Right ventricle myocardium superior (tissue), 1 donor: ENCODE data around the gene LNPEP. TPM values are rescaled to one million over a fixed set of nuclear protein-coding genes. Genes with fewer than 3 reads are reported as not detected.

Source experiments
- ATAC-seq: fragments of 200-7000 bp; cut with Tn5 transposase; one replicate; pipeline ENCODE4 v1.9.1; 2020; ENCODE audit warnings: mild to moderate bottlenecking; ENCODE audit not compliant: poor library complexity
- DNase-seq: peaks from one replicate; pipeline ENCODE4 v3.0.0-alpha.2; 2020
- intact Hi-C: fragments of 100-400 bp; cut with DNase I; formaldehyde crosslinking; loops from one replicate; pipeline ENCODE4 v1.11.2; 2022
- long read RNA-seq: library from polyadenylated mRNA; unstranded; transcript quantifications from one replicate; pipeline ENCODE4 v2.0.0, GENCODE V29; 2021
- total RNA-seq: library from RNA; stranded (reverse); fragmentation: NEBNext Ultra II Directional; extraction: Animal tissue kit (Norgen Biotek cat#: 25700); gene quantifications from one replicate; pipeline ENCODE4 v1.2.1, GENCODE V29; 2021
- donor health status: DM: no; HTN: yes; CAD: no; lungs with severe emphysema.

Gene LNPEP
- total RNA-seq = 44.4 TPM
- long read RNA-seq, full-length matches to known transcripts = 18 of 33 reads
- long read RNA-seq, partial matches to known transcripts = 8 of 33 reads
- long read RNA-seq, other reads (novel, unspliced or antisense) = 7 of 33 reads

GRCh38 chr5:96935559-96936430 lies at the start of gene LNPEP:
LNPEP (plus strand) TSS chr5:96936080; CDS start chr5:96936156, 76 bp downstream.
- DNase-seq = peak; percentile 97
- intact Hi-C loops = loop anchor here (5.0 kb wide), 1 partner anchor 42 kb away; no protein-coding TSS in a partner anchor
- peak; percentile 91 for ATAC-seq

- DNase-seq (no peak), ATAC-seq (no peak)
- intact Hi-C loops = no loop called here
These were observed 42.5 kb upstream of the LNPEP start for GRCh38 chr5:96893342-96893741.

GRCh38 chr5:96896276-96896675 lies 39.6 kb upstream of the LNPEP start:
- ATAC-seq = no peak
- intact Hi-C loops = no loop called here

GRCh38 chr5:96896806-96897205 lies 39.1 kb upstream of the LNPEP start:
- DNase-seq = no peak
- intact Hi-C loops = no loop called here
- ATAC-seq = no peak

More at GRCh38 chr5:96896276-96896675, 39.6 kb upstream of the LNPEP start:
- DNase-seq = no peak

- ATAC-seq (no peak), DNase-seq (no peak)
- intact Hi-C loops = no loop called here
These were observed 34.5 kb upstream of the LNPEP start for GRCh38 chr5:96901384-96901783.

- DNase-seq (no peak), ATAC-seq (no peak)
- intact Hi-C loops = no loop called here
These were observed 34.0 kb upstream of the LNPEP start for GRCh38 chr5:96901841-96902240.

- no peak for DNase-seq
- intact Hi-C loops = no loop called here
- no peak for ATAC-seq
These were observed 33.0 kb upstream of the LNPEP start for GRCh38 chr5:96902876-96903275.

GRCh38 chr5:96903300-96903699 lies 32.6 kb upstream of the LNPEP start:
- DNase-seq = no peak
- intact Hi-C loops = no loop called here
- ATAC-seq = no peak

GRCh38 chr5:96904054-96904931 lies 31.6 kb upstream of the LNPEP start:
- intact Hi-C loops = no loop called here
- ATAC-seq (no peak), DNase-seq (no peak)

GRCh38 chr5:96905864-96906263 lies 30.0 kb upstream of the LNPEP start:
- no peak for DNase-seq

GRCh38 chr5:96909003-96909402 lies 26.9 kb upstream of the LNPEP start:
- no peak for ATAC-seq
- DNase-seq = no peak
- intact Hi-C loops = no loop called here

More at GRCh38 chr5:96905864-96906263, 30.0 kb upstream of the LNPEP start:
- ATAC-seq = no peak
- intact Hi-C loops = no loop called here

- intact Hi-C loops = no loop called here
- no peak for ATAC-seq
These were observed 26.4 kb upstream of the LNPEP start for GRCh38 chr5:96909435-96909834.

GRCh38 chr5:96911139-96911538 lies 24.7 kb upstream of the LNPEP start:
- DNase-seq (no peak), ATAC-seq (no peak)
- intact Hi-C loops = no loop called here

More at GRCh38 chr5:96909435-96909834, 26.4 kb upstream of the LNPEP start:
- DNase-seq = no peak

- ATAC-seq (no peak), DNase-seq (no peak)
- intact Hi-C loops = no loop called here
These were observed 22.6 kb upstream of the LNPEP start for GRCh38 chr5:96913233-96913632.

- ATAC-seq = no peak
- no peak for DNase-seq
- intact Hi-C loops = no loop called here
These were observed 16.1 kb upstream of the LNPEP start for GRCh38 chr5:96919754-96920197.

- intact Hi-C loops = no loop called here
- ATAC-seq = no peak
These were observed 15.0 kb upstream of the LNPEP start for GRCh38 chr5:96920744-96921355.

GRCh38 chr5:96922499-96923244 lies 13.2 kb upstream of the LNPEP start:
- intact Hi-C loops = no loop called here
- ATAC-seq = no peak
- DNase-seq = no peak

More at GRCh38 chr5:96920744-96921355, 15.0 kb upstream of the LNPEP start:
- DNase-seq = no peak

GRCh38 chr5:96924016-96924443 lies 11.8 kb upstream of the LNPEP start:
- DNase-seq (no peak), ATAC-seq (peak; percentile 42)
- intact Hi-C loops = no loop called here
